ENCODE results near the gene PTPA.
A peak's percentile ranks its signal among the peaks of the same experiment; 100 is the strongest.

DNA sequence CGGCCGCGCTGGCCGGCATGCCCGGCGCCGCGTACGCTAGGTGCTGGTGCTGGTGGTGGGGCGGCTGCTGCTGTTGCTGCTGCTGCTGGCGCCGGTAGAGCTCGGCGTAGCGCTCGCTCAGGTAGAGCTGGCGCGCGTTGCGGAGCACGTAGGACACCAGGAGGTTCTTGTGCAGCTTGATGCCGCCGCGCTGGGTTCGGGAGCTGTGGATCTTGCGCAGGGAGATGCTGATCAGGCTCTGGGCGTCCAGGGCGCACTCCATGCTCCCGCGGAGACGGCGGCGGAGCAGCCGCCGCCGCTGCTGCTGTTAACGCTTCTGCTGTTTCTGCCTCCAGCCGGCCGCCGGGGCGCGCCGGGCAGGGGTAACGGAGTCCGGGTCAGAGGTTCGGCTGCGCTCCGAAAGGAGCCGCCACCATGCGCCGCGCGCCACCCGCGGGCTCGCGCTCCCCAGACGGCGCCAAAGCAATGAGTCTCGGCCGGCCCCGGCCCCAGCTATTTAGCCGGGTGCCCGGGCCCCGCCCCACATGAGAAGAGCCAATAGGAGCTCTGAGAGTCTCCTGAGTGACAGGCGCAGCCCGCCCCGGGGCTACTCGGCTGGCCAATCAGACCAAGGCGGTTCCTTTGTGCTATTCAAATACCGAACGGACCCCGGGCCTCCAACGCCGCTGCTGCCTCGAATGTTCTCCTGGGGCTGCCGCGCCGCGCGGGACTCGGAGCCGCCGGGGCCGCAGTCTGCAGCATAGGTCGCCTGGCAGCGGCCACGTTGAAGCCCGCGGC, 66.8 kb downstream of the PTPA start, which contains the start of gene IER5L:
- TF ChIP-seq MYC (IDR thresholded peaks at IDR 0.05; ENCODE audit: low read depth, low read length): peak; percentile 60; the same call in 1 of the 2 replicates
- TF ChIP-seq MYC (CRISPR knock-in tag; IDR thresholded peaks at IDR 0.05; ENCODE audit: borderline replicate concordance, low read depth): no peak
- TF ChIP-seq ZFP30 (CRISPR knock-in tag; IDR thresholded peaks at IDR 0.05; ENCODE audit: borderline replicate concordance): no peak
- peak; percentile 88 for TF ChIP-seq POLR2A (conservative IDR thresholded peaks at IDR 0.05)
